K562 (cell line): ENCODE data around the gene SCYL1. TPM values are rescaled to one million over a fixed set of nuclear protein-coding genes. Genes with fewer than 3 reads are reported as not detected.

Experiments
- ATAC-seq: fragments of 200-7000 bp; cut with Tn5 transposase; 3 replicates; pipeline ENCODE4 v1.9.1; 2020; ENCODE audit warnings: moderate library complexity
- BruUV-seq: library from RNA; stranded (reverse); fragments of 400-500 nt; replicated peaks from 2 replicates; lab custom pipeline; 2021; lab: Mats Ljungman, UMichigan
- CTCF ChIA-PET: fragments of 300-600 bp; formaldehyde crosslinking; extraction: SDS; loops from one replicate; lab custom pipeline; 2021; ENCODE audit warnings: low intra/inter-chr PET ratio; lab: Yijun Ruan, JAX
- POLR2A ChIA-PET: fragments of 300-600, 350-650 bp; sonication (Branson Sonifier 250); formaldehyde crosslinking; extraction: SDS; loops from one replicate; lab custom pipeline; 2021; ENCODE audit warnings: antibody characterized with exemption, inconsistent platforms; lab: Yijun Ruan, JAX
- DNase-seq, 4 experiments: peaks; one replicate each; pipeline versions ENCODE4 v3.0.0 to v3.0.0-alpha.2; 2011 to 2018; ENCODE audit warnings: low spot score in 3 of 4, mixed read lengths in 3 of 4; ENCODE audit errors: extremely low read depth in 1 of 4
- FAIRE-seq: peaks from 2 replicates; lab custom pipeline; 2011; peaks lifted over from hg19 to GRCh38; lab: Jason Lieb, UNC
- H2AFZ ChIP-seq: 2 replicates; pipeline ENCODE4 v1.6.0; 2011; ENCODE audit warnings: low read depth, low read length, control low read depth, inconsistent platforms
- H3K27ac ChIP-seq: fragments of 200-600 bp; 3 replicates; pipeline ENCODE4 v1.8.0; 2011; ENCODE audit warnings: low read depth, mild to moderate bottlenecking, control low read depth, inconsistent platforms, low read length, moderate library complexity, mixed read lengths; ENCODE audit errors: extremely low read depth
- H3K27me3 ChIP-seq, 2 experiments: fragments of 300-600 bp in 1 of 2; 2 replicates in 1 of 2; 3 replicates in 1 of 2; pipeline versions ENCODE4 v1.6.0 to v1.8.0; 2011; ENCODE audit warnings: inconsistent platforms in 2 of 2, low read length in 2 of 2, mild to moderate bottlenecking in 1 of 2, mixed read lengths in 1 of 2, moderate library complexity in 1 of 2; ENCODE audit not compliant: control insufficient read depth in 2 of 2, insufficient read depth in 2 of 2
- H3K36me3 ChIP-seq: fragments of 300-600 bp; 3 replicates; pipeline ENCODE4 v1.8.0; 2011; ENCODE audit warnings: mild to moderate bottlenecking, low read length, inconsistent platforms; ENCODE audit not compliant: control insufficient read depth, insufficient read depth
- H3K4me1 ChIP-seq, 2 experiments: fragments of 200-600 bp in 1 of 2; replicated peaks in 1 of 2; 2 replicates in 1 of 2; 3 replicates in 1 of 2; pipeline versions ENCODE4 v1.5.1 to v1.8.0; 2011; ENCODE audit warnings: inconsistent platforms in 2 of 2, low read length in 2 of 2, mild to moderate bottlenecking in 1 of 2, mixed read lengths in 1 of 2, moderate library complexity in 1 of 2; ENCODE audit not compliant: control insufficient read depth in 2 of 2, insufficient read depth in 2 of 2
- H3K4me2 ChIP-seq: 2 replicates; pipeline ENCODE4 v1.6.1; 2011; ENCODE audit warnings: low read length, control low read depth, inconsistent platforms, mixed read lengths; ENCODE audit not compliant: insufficient read depth
- H3K4me3 ChIP-seq: fragments of 200-600 bp; sonication (generic), shearing (Covaris generic); 2 replicates; pipeline ENCODE4 v1.5.1; 2016; ENCODE audit warnings: control low read depth, inconsistent platforms
- H3K79me2 ChIP-seq: fragments of 200-600 bp; 3 replicates; pipeline ENCODE4 v1.8.0; 2011; ENCODE audit warnings: low read length, inconsistent platforms; ENCODE audit not compliant: control insufficient read depth, insufficient read depth
- H3K9ac ChIP-seq, 2 experiments: 2 replicates each; pipeline versions ENCODE4 v1.6.0 to v1.6.1; 2011; ENCODE audit warnings: low read depth in 2 of 2, low read length in 2 of 2, control low read depth in 1 of 2, inconsistent platforms in 1 of 2, mild to moderate bottlenecking in 1 of 2, mixed read lengths in 1 of 2; ENCODE audit not compliant: insufficient read depth in 1 of 2
- H3K9me1 ChIP-seq: one replicate; pipeline ENCODE4 v1.6.0; 2011; ENCODE audit warnings: inconsistent platforms, mild to moderate bottlenecking, low read length, moderate library complexity; ENCODE audit not compliant: control insufficient read depth, insufficient read depth
- H3K9me3 ChIP-seq: replicated peaks from 2 replicates; pipeline ENCODE4 v1.5.1; 2011; ENCODE audit warnings: low read depth, low read length, inconsistent platforms; ENCODE audit not compliant: control insufficient read depth, insufficient read depth
- H4K20me1 ChIP-seq: replicated peaks from 2 replicates; pipeline ENCODE4 v1.6.1; 2011; ENCODE audit warnings: low read length, inconsistent platforms, mixed read lengths; ENCODE audit not compliant: control insufficient read depth, insufficient read depth
- BDP1 ChIP-seq: IDR thresholded peaks from 3 replicates; pipeline ENCODE4 v1.6.1; 2011; ENCODE audit not compliant: insufficient read length, insufficient read depth
- DPF2 ChIP-seq: fragments of 450-650 bp; IDR thresholded peaks from 2 replicates; pipeline ENCODE4 v1.6.1; 2016
- FOSL1 ChIP-seq: fragments of 200-800 bp; sonication (Bioruptor generic); conservative IDR thresholded peaks from 2 replicates; pipeline ENCODE4 v1.6.1; 2016; ENCODE audit warnings: missing genetic modification characterization, missing compliant biosample characterization
- JUND ChIP-seq, 2 experiments: IDR thresholded peaks; 2 replicates in 1 of 2; 3 replicates in 1 of 2; pipeline ENCODE4 v1.6.1; 2011; ENCODE audit warnings: borderline replicate concordance in 2 of 2, low read depth in 2 of 2, low read length in 2 of 2, improper control_type of control experiment in 1 of 2, missing biosample characterization in 1 of 2, missing genetic modification characterization in 1 of 2, missing genetic modification reagents in 1 of 2
- NFIC ChIP-seq: fragments of 450-650 bp; IDR thresholded peaks from 2 replicates; pipeline ENCODE4 v1.6.1; 2017; ENCODE audit warnings: mild to moderate bottlenecking, inconsistent platforms
- PHF21A ChIP-seq: fragments of 450-650 bp; IDR thresholded peaks from 2 replicates; pipeline ENCODE4 v1.6.1; 2017; ENCODE audit warnings: low read depth, borderline replicate concordance
- PHF8 ChIP-seq: fragments of 200-600 bp; sonication (generic); IDR thresholded peaks from 2 replicates; pipeline ENCODE4 v1.6.1; 2012; ENCODE audit warnings: mixed run types, mild to moderate bottlenecking, inconsistent platforms, low read length, moderate library complexity, borderline replicate concordance
- RAD51 ChIP-seq: fragments of 450-650 bp; IDR thresholded peaks from 2 replicates; pipeline ENCODE4 v1.7.1; 2016; ENCODE audit warnings: low read depth, mild to moderate bottlenecking, borderline replicate concordance
- RUNX1 ChIP-seq: sonication (generic); IDR thresholded peaks from 2 replicates; pipeline ENCODE4 v1.6.1; 2016; ENCODE audit warnings: antibody characterized with exemption, low read depth
- ZEB2 ChIP-seq: fragments of 450-650 bp; IDR thresholded peaks from 2 replicates; pipeline ENCODE4 v1.6.1; 2016
- ZNF12 ChIP-seq: sonication (generic); formaldehyde crosslinking; IDR thresholded peaks from 2 replicates; pipeline ENCODE4 v1.4.0; 2020; ENCODE audit warnings: mild to moderate bottlenecking, missing genetic modification reagents
- ZNF263 ChIP-seq: sonication (generic); formaldehyde crosslinking; IDR thresholded peaks from 2 replicates; pipeline ENCODE4 v1.8.0; 2022; ENCODE audit warnings: mild to moderate bottlenecking, missing genetic modification reagents, borderline replicate concordance
- ZNF384 ChIP-seq: IDR thresholded peaks from 2 replicates; pipeline ENCODE4 v1.6.1; 2012; ENCODE audit warnings: low read depth, low read length, improper control_type of control experiment
- ZNF586 ChIP-seq: fragments of 450-650 bp; formaldehyde crosslinking; conservative IDR thresholded peaks from 2 replicates; pipeline ENCODE4 v1.4.0; 2020; ENCODE audit warnings: mild to moderate bottlenecking, moderate library complexity
- WGBS: fragments of 100-300 bp; shearing (Covaris generic); methylation state at CpG from one replicate; pipeline ENCODE4 v1.1.6; 2016; ENCODE audit warnings: low coverage, mixed read lengths; ENCODE audit not compliant: insufficient coverage; ENCODE audit errors: missing lambda C conversion rate; 5-methylcytosine and 5-hydroxymethylcytosine counted together
- in situ Hi-C: fragments of 300-500 bp; cut with MboI; formaldehyde crosslinking; loops from 4 replicates; pipeline ENCODE4 v1.15.0; 2018; ENCODE audit warnings: inconsistent platforms, mixed read lengths
- intact Hi-C: fragments of 100-400 bp; cut with micrococcal nuclease; formaldehyde crosslinking; loops from 2 replicates; pipeline ENCODE4 v1.14.2; 2022
- polyA plus RNA-seq, 8 experiments: library from polyadenylated mRNA; depleted of rRNA in 4 of 8; stranded (reverse) in 5 of 8; unstranded in 3 of 8; fragments of >200 nt; fragmentation: Nextera tagmentation in 2 of 8; fragmentation: Illumina TruSeq in 1 of 8; extraction: Ambion mirVana in 2 of 8; extraction: Trizol in 1 of 8; gene quantifications; 2 replicates each; pipeline versions ENCODE4 v1.2.1 to v1.2.3, GENCODE V29; 2011 to 2014; ENCODE audit warnings: inconsistent platforms in 1 of 8, missing spikeins in 1 of 8
- total RNA-seq, 7 experiments: library from RNA; depleted of rRNA in 6 of 7; stranded (reverse); fragments of >200 nt in 6 of 7; fragmentation: Illumina TruSeq in 2 of 7; extraction: Trizol in 2 of 7; gene quantifications; 2 replicates each; pipeline versions ENCODE4 v1.2.1 to v1.2.3, GENCODE V29; 2011 to 2021; ENCODE audit warnings: low replicate concordance in 1 of 7
- TF ChIP-seq, protein P1 (sequence below): sonication (generic); formaldehyde crosslinking; IDR thresholded peaks from 2 replicates; pipeline ENCODE4 v1.8.1; 2023; ENCODE audit warnings: mild to moderate bottlenecking, missing genetic modification reagents, moderate library complexity

SCYL1 gene
- total and polyA plus RNA-seq, 9 of the 15 experiments (the other 6 are each of a cell fraction or from before 2014, with no cell fraction given) = 1.9 to 145 (median 57.6) TPM

- DNase-seq (no peak), FAIRE-seq (peak; percentile 15), ATAC-seq (no peak)
- TF ChIP-seq RUNX1 (no peak), RAD51 (no peak)
- no peak overlapping the region for H3K4me3 ChIP-seq
- H3K9me1 ChIP-seq = no peaks in the 10 kb centered on the region
- peak overlapping the region in 1 of 2 experiments; percentile 82; a peak in 2 of 4 replicates for H3K9ac ChIP-seq
- H2AFZ ChIP-seq = no peak overlapping the region
- no peaks in the 10 kb centered on the region for H3K79me2 ChIP-seq
- H3K9me3 ChIP-seq = no peaks in the 10 kb centered on the region
- no peaks in the 10 kb centered on the region for H4K20me1 ChIP-seq
- BruUV-seq = no TSS peak
- POLR2A ChIA-PET = interaction anchor here (0.6 to 3.6 kb wide), 5 partner anchors 12 to 60 kb away, joined by 3 to 22 read pairs (median 8); partner anchors contain the start of genes FAM89B, MALAT1 and ZNRD2
- 72% methylated on average over 3 of the region's 5 CpGs for WGBS
- CTCF ChIA-PET = no interaction called here
- in situ Hi-C loops (no loop called here), intact Hi-C loops (no loop called here)
- H3K36me3 ChIP-seq = no peaks in the 10 kb centered on the region
- H3K4me2 ChIP-seq = no peak overlapping the region
- no peaks in the 10 kb centered on the region for H3K27me3 ChIP-seq
- H3K27ac ChIP-seq = no peak overlapping the region
- H3K4me1 ChIP-seq = peaks cover 44 to 69% of the 10 kb centered on the region in 2 experiments
These were observed 34.7 kb downstream of the SCYL1 start for GRCh38 chr11:65559535-65559934.

GRCh38 chr11:65559951-65560537 lies 35.2 kb downstream of the SCYL1 start:
- FAIRE-seq (peak; percentile 56), DNase-seq (peak in 2 of 4 experiments; percentile 42 to 51), ATAC-seq (no peak)
- no TSS peak for BruUV-seq
- Histone ChIP-seq H4K20me1 (no peaks in the 10 kb centered on the region), H3K4me1 (peaks cover 44 to 65% of the 10 kb centered on the region in 2 experiments), H3K4me2 (peak overlapping the region; percentile 9; the same call in 1 of the 2 replicates), H3K79me2 (no peaks in the 10 kb centered on the region), H3K9me1 (no peaks in the 10 kb centered on the region), H3K27me3 (no peaks in the 10 kb centered on the region), H3K9me3 (no peaks in the 10 kb centered on the region), H3K9ac (peak overlapping the region in 1 of 2 experiments; percentile 78; a peak in 2 of 4 replicates), H2AFZ (no peak overlapping the region), H3K36me3 (no peaks in the 10 kb centered on the region), H3K4me3 (no peak overlapping the region), H3K27ac (no peak overlapping the region)
- intact Hi-C loops (no loop called here), in situ Hi-C loops (no loop called here)
- ChIA-PET POLR2A (interaction anchor here (0.6 to 3.6 kb wide), 5 partner anchors 12 to 135 kb away, joined by 3 to 22 read pairs (median 8); partner anchors contain the start of genes FAM89B, MALAT1 and ZNRD2), CTCF (no interaction called here)
- WGBS = 21% methylated on average over 5 of the region's 5 CpGs
- TF ChIP-seq PHF21A (no peak), NFIC (peak; percentile 90), ZNF384 (no peak), ZEB2 (0 out of 2 replicates have a peak, but pooled peaks have one; percentile 29), ZNF586 (CRISPR knock-in tag) (no peak), BDP1 (no peak), JUND (IDR thresholded peaks at IDR 0.05; ENCODE audit: borderline replicate concordance, low read depth, low read length) (no peak), JUND (tag; IDR thresholded peaks at IDR 0.05; ENCODE audit: borderline replicate concordance, low read depth, low read length) (0 out of 3 replicates have a peak, but pooled peaks have one; percentile 16), DPF2 (peak; percentile 21; the same call in 1 of the 2 replicates), ZNF12 (CRISPR knock-in tag) (no peak), ZNF263 (CRISPR knock-in tag) (0 out of 2 replicates have a peak, but pooled peaks have one; percentile 13), FOSL1 (tag) (peak; percentile 64), PHF8 (no peak)
- TF ChIP-seq, protein P1, sequence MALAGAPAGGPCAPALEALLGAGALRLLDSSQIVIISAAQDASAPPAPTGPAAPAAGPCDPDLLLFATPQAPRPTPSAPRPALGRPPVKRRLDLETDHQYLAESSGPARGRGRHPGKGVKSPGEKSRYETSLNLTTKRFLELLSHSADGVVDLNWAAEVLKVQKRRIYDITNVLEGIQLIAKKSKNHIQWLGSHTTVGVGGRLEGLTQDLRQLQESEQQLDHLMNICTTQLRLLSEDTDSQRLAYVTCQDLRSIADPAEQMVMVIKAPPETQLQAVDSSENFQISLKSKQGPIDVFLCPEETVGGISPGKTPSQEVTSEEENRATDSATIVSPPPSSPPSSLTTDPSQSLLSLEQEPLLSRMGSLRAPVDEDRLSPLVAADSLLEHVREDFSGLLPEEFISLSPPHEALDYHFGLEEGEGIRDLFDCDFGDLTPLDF (CRISPR knock-in tag) = no peak
